GM12892 (cell line): ENCODE data around the gene SLC66A1.

ENCODE experiments used
- POLR2A ChIP-seq: IDR thresholded peaks from 2 replicates; pipeline ENCODE4 v1.6.1; 2011; ENCODE audit warnings: low read depth, low read length, control low read depth
- POLR2AphosphoS5 ChIP-seq: IDR thresholded peaks from 2 replicates; pipeline ENCODE4 v1.6.1; 2011; ENCODE audit warnings: low read depth, low read length, control low read depth
- TAF1 ChIP-seq: IDR thresholded peaks from 2 replicates; pipeline ENCODE4 v1.6.1; 2011; ENCODE audit warnings: low read depth, mild to moderate bottlenecking, control low read depth, low read length, borderline replicate concordance

- TF ChIP-seq POLR2A (no peak), POLR2AphosphoS5 (no peak), TAF1 (no peak)
Measured at GRCh38 chr1:19365721-19366120, 53.6 kb downstream of the SLC66A1 start.
